Stimulated activated CD8-positive, alpha-beta memory T cell treated with anti-CD3 and anti-CD28 coated beads, Interleukin-15, amount 100 ng/mL, for 4 hours (primary cell): ENCODE data around the gene RAB25.
A peak's percentile ranks its signal among the peaks of the same experiment; 100 is the strongest.

Experiments used
- DNase-seq, 2 donors: peaks; one replicate each; pipeline ENCODE4 v3.0.0-alpha.2; 2020; ENCODE audit warnings: low read depth in 2 of 2

The RAB25 gene

DNA sequence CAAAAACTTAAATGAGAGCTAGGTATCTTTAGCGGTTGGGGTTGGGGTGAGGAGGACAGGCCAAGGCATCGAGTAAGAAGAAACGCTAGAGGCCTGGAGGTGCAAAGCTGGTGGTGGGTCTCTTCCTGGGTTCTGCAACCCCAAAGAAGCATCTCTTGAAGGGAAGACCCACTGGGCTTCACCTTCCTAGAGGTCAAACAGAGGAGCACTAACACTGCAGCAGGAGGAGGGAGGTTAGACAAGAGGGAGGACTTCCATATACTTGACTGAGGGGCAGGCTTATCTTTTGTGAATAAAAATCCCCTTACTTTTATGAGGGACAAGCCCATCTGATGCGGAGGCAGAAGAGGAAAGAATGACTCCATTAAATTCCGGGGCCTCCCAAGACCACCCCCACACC lies 18.8 kb downstream of the RAB25 start:
- no peak for DNase-seq

DNA sequence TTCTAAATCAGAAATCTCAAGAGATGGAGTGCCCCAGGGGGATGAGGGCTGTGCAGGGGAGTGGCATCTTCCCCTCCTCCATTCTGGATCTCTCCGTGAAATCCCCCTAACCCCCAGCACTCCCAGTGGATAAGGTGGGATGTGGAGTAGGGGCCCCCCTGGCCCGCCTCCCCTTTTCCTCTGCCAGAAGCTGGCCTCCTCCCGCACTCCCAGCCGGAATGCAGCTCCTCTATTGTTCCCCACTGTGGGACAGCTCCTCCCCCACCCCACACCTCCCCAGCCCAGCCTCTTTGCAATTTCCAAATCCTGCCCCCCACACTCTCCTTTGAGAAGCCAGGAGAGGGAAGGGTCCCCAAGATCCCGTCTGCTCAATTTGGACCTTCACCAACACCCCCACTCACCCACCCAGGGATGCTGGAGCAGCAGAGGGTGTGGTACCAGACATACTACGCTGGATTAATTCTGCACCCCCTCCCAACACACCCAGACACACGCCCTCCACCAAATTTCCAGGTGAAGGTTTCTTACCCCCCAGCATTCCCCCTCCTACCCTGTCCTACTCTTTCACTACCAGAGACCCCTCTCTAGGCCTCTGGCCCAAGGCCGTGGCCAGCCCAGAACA lies 19.4 kb downstream of the RAB25 start:
- no peak for DNase-seq

DNA sequence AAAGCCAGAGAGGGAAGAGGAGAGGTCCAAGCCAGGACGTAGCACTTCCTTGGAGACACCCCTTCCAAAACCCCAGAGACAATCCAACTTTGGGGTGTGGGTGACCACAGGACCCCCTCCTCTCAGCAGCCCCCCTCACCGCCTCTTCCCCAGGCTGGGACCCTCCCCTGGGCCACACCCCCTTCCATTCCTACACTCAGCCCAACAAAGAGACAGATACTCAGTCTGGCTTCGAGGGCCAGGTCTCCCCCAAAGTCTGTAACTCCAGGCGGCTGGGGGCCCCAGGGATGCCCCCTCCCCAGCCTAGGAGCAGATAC lies 19.9 kb downstream of the RAB25 start:
- no peak for DNase-seq

DNA sequence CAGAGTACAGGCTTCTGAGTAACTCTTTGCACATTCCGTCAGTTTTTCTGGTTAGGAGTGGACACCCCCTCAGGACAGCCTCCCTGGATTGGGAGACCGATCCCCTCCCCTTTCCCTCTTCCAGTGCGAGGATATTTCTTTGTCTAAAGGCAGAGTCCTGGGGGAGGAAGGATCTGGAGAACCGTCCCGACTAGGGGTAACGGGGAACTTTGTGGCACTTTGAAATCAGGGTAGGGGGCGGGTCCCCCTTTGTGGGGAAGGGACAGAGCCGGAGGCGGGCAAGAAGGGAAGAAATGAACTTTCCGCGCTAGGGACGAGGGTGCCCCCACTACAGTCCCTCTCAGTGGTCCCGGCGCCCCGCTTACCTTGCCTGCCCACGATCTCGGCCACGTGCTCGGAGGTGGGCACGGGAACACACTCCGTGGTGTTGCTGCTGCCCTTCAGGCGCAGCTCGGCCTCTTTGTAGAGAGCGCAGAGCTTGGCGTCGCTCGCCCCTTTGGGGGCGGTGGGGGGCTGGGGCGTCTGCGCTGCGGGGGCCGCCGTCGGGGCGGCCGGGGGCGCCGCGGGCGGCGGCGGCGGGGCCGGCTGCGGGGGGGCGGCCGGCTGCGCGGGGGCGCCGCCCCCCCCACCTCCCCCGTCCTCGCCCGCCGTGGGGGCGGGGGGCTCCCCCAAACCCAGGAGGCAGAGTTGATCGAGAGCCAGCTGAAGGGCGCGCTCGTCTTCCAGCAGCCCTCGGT lies 20.4 kb downstream of the RAB25 start:
- DNase-seq = no peak

DNA sequence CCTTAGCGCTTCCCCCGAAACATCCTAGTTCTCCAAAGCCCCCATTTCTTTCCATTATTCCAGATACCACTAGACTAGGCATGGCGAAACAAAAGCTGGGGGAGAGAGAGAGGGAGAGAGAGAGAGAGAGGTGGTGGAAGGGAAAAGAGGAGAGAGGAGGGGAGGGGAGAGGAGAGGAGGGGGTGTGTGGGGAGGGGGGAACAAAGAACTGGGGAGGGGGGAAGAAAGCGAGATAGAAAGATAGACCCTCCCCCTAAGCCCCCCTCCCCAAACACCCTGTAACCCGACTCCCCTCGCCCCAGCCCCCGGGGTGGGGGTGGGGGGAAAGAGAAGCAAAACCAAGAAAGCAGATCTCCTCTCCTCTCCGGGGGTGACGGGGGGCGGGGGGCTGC lies 21.0 kb downstream of the RAB25 start:
- DNase-seq = no peak

DNA sequence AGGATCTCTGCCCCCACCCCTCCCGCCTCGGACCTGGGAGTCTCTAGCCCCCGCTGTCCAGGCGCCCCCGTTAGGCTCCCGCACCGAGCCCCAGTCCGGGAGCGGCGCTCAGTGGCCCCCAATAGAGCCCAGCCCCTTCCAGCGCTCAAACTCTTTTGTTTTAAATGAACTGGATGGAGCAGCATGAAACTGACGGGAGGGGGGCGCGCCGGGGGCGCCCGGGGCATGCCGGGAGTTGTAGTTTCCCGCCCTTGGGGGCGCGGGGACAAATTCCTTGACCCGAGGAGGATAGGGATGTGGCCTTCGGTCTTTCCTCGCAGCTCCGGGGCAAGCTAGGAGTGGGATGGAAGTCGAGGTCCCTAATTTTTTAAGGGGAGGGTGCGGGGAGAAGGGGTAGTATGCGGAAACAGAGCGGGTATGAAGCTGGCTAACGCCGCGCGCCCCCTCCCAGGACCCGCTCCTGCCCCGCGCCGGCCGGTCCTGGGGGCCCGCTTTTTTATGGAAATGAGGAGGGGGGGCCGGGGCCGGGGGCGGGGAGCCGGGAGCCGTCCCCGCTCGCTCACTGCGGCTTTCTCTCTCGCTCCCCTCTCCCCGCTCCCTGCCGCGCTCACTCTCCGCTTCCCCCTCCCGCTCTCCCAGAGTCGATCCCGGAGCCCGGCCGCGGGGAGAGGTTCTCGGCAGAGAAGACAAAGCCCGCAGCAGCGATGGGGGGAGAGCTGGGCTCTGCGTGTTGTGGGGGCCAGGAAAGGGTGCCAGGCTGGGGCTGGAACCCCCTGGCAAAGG lies 21.5 kb downstream of the RAB25 start, which contains the start of gene MEX3A:
Gene MEX3A (minus strand): TSS at position 157 of the 783 bp plus-strand sequence. CDS start 467 bp downstream, outside the sequence.
- DNase-seq = peak in 1 of 2 donors; percentile 23

DNA sequence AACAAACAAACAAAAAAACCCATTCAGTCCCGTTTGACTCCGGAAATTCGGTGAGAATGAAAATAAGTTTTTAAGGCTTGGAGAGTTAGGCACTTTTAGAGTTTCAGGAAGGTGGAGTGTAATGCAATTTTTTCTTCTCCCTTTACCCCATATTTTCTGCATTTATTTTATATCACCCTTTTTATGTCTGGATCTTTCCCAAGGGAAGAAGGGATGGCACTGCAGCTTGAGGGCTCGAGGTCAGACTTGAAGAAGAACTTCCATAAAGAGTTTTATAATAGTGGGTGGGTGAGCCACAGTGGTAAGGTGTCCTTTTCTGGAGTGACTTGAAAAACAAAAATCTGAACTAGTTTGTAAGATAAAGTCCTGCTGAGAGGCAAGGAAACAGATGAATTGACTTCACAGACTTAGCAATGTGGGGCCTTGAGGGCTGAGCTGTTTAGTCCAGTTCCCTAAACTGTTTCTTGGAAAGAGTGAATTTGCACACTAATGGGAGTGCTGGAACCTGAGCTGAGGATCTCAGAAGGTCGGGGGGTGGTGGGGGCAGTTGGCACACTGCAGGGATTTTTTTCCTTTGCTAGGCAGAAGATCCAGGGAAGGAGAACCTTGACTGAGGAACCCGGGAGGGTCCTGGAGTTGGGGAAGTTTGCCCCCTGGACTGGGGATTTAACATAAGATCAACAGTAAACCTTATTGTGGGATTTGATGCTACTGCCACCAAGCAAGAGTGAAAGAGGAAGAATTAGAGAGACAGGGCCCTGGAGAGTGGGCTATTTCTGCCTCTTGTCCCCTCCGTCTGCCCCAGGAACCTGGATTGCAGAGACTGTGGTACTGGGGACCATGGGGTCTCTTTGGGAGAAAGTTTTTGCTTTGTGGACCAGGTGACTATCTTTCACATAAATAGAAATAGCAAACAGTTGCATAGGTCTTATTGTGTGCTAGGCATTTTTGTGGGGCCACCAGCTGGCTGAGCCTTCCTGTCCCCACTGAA lies 23.1 kb downstream of the RAB25 start:
- DNase-seq = no peak

DNA sequence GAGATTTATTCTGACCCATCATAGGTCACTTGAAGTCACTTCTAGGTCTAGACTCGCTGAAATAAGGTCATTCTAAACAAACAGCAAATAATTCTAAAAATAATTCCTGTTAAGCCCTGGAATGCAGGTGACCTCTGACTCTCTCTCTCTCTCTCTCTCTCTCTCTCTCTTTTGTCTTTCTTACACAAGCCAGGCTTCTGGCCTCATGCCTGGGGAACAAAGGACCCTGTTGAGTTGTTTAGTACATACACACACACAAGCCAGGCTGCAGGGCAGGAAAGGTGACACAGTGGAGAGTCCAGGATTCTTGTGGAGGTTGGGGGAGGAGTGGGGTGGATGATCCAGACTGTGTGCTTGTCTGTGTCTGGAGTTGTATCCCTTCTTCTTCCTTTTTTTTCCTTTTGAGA lies 25.3 kb downstream of the RAB25 start:
- DNase-seq = no peak

DNA sequence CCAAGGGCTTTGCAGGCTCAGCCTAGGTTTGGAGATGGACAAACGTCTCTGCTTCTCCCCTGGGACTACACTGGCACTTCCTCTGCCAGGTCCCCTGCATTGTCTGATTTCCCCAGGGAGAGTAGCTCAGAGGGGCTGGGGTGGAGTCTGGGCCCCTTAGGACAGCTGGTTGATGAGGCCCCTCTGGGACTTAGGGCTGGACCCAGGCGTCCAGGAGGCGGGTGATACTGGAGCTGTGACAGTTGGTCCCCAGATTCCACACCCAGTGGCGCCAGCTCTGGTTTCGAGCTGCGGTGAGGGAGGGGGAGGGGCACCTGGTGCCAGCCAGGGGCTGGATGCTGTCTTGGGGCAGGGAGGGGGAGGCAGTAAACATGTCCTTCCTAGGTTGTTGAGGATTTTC lies 28.7 kb downstream of the RAB25 start:
- no peak for DNase-seq

DNA sequence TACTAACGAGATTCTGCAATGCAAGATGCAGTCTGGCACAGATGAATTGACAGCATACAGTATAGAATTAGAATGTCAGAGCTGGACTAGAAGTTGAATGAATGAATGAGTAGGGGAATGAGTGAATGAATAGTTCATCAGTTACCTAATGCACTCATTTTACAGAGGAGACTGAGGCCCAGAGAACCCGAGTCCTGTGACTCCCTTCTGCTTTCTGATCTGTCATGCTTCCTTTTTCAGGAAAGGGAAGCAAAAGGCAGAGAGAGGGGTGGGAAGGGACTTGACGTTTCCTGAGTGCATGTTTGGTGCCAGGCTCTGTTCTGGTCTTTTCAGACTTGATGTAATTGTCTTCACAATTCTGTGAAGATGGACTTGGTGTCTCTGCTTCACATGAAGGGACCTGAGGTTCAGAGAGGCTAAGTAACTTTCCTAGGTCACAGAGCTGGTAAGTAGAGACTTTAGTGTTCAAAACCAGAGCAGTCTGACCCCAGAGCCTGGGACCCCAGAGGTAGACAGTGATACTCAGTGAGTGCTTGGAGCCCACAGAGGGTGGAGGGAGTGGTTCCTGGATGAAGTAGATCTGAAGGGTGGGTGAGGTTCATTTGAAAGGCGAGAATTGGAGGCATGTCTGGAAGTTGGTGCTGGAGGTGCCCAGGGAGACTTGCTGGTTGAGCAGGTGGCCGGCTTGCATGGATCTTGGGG lies 29.3 kb downstream of the RAB25 start:
- no peak for DNase-seq

DNA sequence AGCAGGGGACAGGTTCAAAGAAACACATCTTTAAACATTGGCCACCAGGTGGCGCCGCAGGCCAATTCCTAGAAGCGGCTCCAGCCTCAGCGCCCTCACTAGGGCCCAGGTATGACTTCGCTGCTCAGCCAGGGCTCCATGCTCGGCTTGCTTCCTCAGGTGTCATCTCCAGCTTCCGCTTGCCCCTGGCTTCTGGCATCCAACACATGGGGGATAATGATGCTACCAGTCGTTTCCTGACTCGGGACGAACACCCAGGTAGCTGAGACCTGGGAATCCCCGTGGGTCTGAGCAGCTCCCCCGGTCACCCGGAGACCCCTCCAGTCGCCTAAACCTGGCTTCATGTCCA lies 29.9 kb downstream of the RAB25 start:
- peak; percentile 58 to 78 for DNase-seq

DNA sequence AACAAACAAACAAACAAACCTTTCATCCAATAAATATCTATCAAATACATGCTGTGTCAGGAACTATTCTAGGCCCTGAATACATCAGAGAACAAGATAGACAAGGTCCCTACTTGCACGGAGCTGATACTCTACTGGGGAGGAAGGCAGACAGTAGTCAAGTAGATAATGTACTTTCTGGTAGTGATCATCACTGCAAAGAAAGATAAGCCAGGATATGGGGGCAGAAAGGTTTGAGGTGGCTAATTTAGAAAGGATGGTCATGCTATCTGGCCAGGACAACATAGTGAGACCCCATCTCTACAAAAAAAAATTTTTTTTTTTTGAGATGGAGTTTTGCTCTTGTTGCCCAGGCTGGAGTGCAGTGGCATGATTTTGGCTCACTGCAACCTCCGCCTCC lies 30.6 kb downstream of the RAB25 start:
- DNase-seq = no peak

DNA sequence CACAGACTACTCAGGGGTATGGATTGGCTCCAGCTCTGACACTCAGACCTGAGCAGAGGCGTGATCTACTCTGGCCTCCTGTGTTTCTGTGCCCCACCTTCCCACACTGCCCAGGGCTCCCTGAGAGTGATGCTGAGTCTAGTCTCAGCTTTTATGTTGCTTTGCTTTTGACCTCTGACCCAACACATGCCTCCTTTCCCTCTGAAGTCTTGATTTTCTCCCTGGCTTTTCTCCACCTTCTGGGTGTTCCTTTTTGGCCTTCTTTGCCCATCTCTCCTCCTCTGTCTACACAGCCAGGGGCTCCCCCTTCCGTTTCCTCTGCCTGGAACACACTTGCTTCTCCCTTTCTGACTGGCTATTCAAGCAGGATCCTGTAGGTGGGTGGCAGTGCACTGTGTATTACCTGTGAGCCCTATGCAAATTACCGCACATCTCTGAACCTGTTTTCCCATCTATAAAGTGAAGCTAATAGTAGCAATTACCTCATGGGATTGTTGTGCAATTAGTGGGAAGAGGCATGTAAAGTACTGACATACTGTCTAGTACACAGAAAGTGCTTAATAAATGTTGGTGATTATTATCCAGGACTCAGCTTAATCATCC lies 35.0 kb downstream of the RAB25 start:
- no peak for DNase-seq

DNA sequence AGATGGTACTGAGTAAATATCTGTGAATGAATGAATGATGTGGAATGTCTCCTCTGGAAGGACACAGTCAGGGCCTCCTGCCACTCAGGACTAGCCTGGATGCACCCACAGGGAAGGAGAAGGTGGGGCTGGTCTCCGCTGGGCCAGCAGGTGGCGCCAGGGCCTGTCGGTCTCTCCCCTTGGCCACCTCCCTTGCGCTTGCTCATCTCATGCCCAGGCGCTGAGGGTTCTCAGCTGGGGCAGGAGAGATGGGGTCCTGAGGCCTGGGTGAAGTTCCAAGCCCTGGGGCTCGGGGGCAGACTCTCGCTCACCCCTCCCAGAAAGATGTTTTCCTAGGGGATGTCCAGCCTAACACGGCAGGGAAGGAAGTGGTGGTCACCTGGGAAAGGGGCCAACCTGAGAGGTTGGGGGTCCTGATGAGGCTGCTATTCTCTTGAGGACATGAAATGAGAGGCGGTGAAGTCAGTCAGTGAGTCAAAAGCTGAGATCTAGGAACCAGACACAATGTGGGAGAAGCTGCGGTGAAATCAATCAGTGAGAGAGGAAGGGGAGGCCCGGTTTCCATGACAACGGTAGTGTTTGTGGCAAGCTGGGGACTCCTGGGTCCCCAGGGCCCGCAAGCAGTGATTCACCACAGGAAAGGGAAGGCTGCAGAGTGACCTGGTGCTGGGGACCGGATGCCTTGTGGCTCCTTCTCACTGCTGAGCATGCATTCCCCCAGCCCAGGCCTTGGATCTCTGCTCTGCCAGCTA lies 35.9 kb downstream of the RAB25 start:
- DNase-seq = peak; percentile 76 to 82

DNA sequence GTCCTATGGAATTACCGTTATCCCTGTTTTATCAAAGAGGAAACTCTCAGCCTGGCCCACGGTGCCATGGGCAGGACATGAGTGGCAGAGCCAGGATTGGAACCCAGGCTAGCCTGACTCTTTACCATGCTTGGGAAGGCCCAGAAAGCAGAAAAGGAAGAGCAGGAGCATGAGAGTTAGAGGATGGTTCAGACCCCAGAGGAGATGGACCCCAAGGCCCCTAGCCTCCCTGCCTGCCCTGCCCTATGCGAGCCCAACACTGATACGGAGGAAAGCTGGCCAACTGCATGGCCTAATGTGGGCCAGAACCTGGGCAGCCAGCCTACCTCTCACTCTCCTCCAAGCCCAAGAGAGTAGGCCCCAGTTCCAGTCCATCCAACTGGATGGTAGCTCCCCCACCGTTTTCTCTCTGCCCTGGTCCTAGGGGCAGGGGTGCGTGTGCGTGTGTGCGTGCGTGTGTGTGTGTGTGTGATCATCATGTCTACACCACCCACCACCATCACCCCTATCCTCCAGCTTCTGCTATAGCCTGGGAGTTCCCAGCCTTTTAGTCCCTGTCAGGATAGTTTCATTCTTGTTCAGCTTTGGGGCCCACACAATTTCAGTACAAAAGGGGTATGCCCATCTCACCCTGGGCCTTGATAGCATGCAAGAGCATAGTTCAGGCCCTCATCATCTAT lies 36.7 kb downstream of the RAB25 start:
- no peak for DNase-seq

DNA sequence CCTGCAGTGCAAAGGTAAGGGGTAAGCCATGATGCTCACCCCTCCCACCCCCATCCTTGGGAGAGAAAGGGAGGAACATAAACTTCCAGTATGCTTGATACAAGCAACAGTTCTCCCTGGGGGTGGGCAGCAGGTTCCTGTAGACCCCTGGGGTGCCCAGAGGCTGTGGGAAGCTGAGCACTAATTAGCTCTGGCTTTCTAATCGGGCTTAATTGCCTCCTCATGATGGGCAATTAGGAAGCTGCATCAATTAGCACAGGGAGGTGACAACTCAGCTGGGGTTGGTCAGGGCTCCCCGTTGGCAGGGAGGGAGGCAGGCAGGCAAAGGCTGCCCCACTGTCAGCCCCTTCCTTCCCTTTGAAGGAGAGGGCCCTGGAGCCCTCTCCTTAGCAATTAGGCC lies 37.8 kb downstream of the RAB25 start:
- no peak for DNase-seq

DNA sequence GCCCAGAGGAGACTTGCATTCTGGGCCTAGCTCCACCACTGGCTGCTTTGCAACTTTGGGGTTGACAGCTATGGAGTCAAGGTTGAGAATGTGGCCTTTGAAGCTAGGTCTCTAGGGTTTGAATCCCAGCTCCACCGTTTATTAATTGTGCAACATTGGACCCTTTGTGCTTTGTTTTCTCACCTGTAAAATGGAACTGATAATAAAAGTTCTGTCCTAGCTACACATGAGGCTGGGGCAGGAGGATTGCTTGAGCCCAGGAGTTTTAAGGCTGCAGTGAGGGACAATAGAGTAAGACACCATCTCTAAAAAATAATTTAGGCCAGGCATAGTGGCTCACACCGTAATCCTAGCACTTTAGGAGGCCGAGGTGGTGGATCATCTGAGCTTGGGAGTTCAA lies 38.3 kb downstream of the RAB25 start:
- DNase-seq = no peak

DNA sequence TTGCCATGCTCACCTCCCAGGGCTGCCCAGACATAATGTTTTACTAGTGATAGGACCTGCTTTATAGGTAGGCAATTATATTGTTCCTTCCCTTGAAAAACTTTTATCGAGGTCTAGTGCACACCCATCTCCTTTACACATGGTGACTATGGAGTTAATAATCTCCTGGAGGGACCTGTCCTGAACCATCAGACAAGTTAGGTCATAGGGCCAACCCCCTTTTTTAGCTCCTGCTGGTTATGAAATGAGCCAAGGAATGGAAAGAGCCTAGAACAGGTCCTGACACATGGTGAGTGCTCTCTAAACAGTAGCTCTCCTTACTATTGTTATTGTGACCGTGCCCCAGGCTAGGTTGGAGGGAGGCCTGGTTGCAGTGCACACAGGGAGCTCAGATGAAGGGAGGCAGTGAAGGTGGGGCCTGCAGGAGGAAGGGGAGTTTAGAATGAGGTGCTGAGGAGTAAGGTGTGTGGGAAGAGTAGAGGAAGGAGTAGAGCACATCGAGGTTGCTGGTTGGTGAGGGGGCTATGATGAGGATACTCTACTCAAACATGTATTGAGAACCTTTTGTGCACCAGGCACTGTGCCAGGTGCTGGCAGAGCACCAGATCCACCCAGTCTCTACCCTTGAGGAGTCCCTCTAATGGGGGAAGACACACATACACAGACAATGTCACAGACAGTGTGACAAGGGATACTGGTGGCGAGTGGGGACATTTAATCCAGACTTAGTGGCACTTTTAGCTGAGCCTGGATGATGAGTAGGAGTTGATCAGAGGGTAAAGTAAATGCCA lies 39.4 kb downstream of the RAB25 start:
- no peak for DNase-seq

DNA sequence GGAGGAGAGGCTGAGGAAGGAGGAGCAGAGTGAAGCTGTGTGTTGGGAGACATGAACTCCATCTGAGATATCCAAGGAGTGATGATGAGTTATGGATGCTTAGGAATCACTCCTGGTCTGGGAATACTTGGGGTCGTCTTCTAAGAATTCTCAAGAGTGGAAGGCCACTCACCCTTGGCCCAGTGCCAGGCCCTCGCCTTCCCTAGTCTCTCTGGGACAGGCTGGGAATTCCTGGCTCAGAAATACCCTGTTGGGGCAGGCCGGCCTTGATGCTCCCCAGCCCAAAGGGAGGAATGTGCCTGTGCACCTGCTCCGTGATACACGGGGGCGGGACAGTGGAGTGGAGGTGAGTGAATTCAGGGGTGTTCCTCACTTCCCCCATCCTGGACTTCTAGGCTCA lies 40.9 kb downstream of the RAB25 start:
- DNase-seq = no peak
